Activated CD4-positive, alpha-beta memory T cell treated with anti-CD3 and anti-CD28 coated beads, Interleukin-2, amount 10 ng/mL, durations not matched to agents 7 days and 5 days (primary cell): ENCODE measurements around the gene ADAMTS15. TPM values are rescaled to one million over a fixed set of nuclear protein-coding genes. Genes with fewer than 3 reads are reported as not detected.

Source experiments
- CTCF ChIA-PET: fragments of 350-600 bp; sonication (Branson Sonifier 250); formaldehyde crosslinking; loops from one replicate; lab custom pipeline; 2021; ENCODE audit warnings: antibody characterized with exemption, inconsistent platforms; lab: Charles Lee
- POLR2A ChIA-PET: fragments of 350-600 bp; sonication (Branson Sonifier 250); formaldehyde crosslinking; loops from one replicate; lab custom pipeline; 2021; ENCODE audit warnings: antibody characterized with exemption; lab: Charles Lee
- DNase-seq: peaks from one replicate; pipeline ENCODE4 v3.0.0-alpha.2; 2020
- H3K27ac Mint-ChIP-seq: one replicate; pipeline ENCODE4 v1.8.0; 2021; ENCODE audit warnings: mild to moderate bottlenecking, mixed read lengths
- H3K27me3 Mint-ChIP-seq: one replicate; pipeline ENCODE4 v1.8.0; 2021; ENCODE audit warnings: mixed read lengths
- H3K36me3 Mint-ChIP-seq: one replicate; pipeline ENCODE4 v1.8.0; 2021; ENCODE audit warnings: low read depth, mixed read lengths
- H3K4me1 Mint-ChIP-seq: one replicate; pipeline ENCODE4 v1.8.0; 2021; ENCODE audit warnings: mixed read lengths
- H3K4me3 Mint-ChIP-seq: one replicate; pipeline ENCODE4 v1.8.0; 2021; ENCODE audit warnings: mild to moderate bottlenecking, mixed read lengths
- H3K9me3 Mint-ChIP-seq: one replicate; pipeline ENCODE4 v1.8.0; 2021; ENCODE audit warnings: mixed read lengths
- total RNA-seq, 2 experiments: library from RNA; stranded (reverse); gene quantifications; one replicate each; pipeline ENCODE4 v1.2.3, GENCODE V29; 2021

ADAMTS15 gene
- total RNA-seq, 2 experiments from 2014 or later, result not detected

DNA sequence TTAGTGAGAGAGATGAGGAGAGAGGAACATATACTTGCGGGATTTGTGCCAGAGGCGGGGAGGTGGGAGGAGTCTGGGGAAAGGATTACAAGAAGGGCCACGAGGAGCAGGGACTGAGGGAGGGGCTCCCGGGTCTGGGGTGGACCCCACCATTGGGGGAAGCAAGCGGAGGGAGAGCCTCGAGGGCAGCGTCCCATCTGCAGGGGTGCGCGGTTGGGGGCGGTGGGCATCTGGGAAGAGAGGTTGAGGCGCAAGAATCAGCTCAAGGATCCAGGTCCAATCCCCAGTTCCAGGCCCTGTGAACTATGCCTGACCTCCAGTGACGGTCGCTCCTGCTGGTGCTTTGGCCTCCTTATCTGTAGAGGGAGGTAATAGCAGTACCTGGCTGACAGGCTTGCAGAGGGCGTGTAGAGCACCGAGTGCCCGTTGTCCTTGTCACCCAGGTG, 38.0 kb downstream of the ADAMTS15 start:
- CTCF ChIA-PET, result no interaction called here
- Mint-ChIP-seq H3K36me3 (no peaks in the 10 kb centered on the region), H3K4me1 (peaks cover 2% of the 10 kb centered on the region), H3K4me3 (no peak overlapping the region), H3K27me3 (peaks cover 14% of the 10 kb centered on the region), H3K27ac (no peak overlapping the region), H3K9me3 (no peaks in the 10 kb centered on the region)
- POLR2A ChIA-PET, result interaction anchor here (0.9 kb wide), 1 partner anchor 89 kb away, joined by 3 read pairs; no protein-coding TSS in a partner anchor
- no peak for DNase-seq

- Mint-ChIP-seq H3K36me3 (no peaks in the 10 kb centered on the region), H3K27ac (no peak overlapping the region), H3K9me3 (no peaks in the 10 kb centered on the region), H3K4me1 (peaks cover 2% of the 10 kb centered on the region), H3K4me3 (no peak overlapping the region), H3K27me3 (peaks cover 19% of the 10 kb centered on the region)
- DNase-seq, result no peak
- CTCF ChIA-PET, result no interaction called here
- POLR2A ChIA-PET, result no interaction called here
Observed at GRCh38 chr11:130486987-130487923, 38.8 kb downstream of the ADAMTS15 start.

GRCh38 chr11:130487924-130488815, 39.7 kb downstream of the ADAMTS15 start:
- POLR2A ChIA-PET, result no interaction called here
- H3K36me3 Mint-ChIP-seq, result no peaks in the 10 kb centered on the region
- CTCF ChIA-PET, result no interaction called here
- H3K4me3 Mint-ChIP-seq, result no peak overlapping the region
- peaks cover 20% of the 10 kb centered on the region for H3K27me3 Mint-ChIP-seq
- DNase-seq, result no peak
- no peaks in the 10 kb centered on the region for H3K9me3 Mint-ChIP-seq
- H3K27ac Mint-ChIP-seq, result no peak overlapping the region
- peaks cover 2% of the 10 kb centered on the region for H3K4me1 Mint-ChIP-seq

DNA sequence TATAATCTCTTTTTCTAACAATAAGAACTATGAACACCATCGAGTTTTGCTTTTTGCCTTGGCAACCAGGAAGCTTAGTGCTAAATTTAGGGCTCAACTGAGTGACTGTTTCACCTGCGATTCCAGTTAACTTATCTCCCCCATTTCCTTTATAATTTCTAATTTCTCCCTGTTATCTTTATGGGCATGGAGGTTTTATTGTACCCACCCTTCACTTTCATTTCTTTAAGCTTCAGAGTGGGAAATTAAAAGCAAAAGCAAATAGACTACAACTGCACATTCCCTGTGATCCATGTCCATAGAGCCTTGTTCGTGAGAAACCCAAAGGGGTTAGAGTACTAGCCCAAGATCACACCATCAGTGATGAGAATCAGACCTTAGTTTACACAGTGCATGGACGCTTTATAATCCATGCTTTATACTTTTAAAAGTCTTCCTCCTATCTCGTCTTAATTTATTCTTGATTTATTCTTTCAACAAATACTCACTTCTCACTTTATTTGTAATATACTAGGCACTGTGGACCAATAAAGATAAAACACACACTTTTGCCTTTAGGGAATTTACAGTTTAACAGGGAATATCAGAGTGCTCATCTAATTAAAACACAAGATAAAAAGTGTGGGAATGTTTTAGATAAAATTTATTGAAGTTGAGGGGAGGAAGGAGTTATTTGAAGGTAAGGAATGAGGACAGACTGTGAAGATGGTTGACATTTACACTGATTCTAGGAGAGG, 40.6 kb downstream of the ADAMTS15 start:
- DNase-seq, result no peak
- CTCF ChIA-PET, result no interaction called here
- no peak overlapping the region for H3K4me3 Mint-ChIP-seq
- peaks cover 2% of the 10 kb centered on the region for H3K4me1 Mint-ChIP-seq
- POLR2A ChIA-PET, result no interaction called here
- no peaks in the 10 kb centered on the region for H3K36me3 Mint-ChIP-seq
- peaks cover 18% of the 10 kb centered on the region for H3K27me3 Mint-ChIP-seq
- no peaks in the 10 kb centered on the region for H3K9me3 Mint-ChIP-seq
- H3K27ac Mint-ChIP-seq, result no peak overlapping the region

GRCh38 chr11:130489716-130490115, 41.3 kb downstream of the ADAMTS15 start:
- DNase-seq, result no peak
- Mint-ChIP-seq H3K4me1 (peaks cover 2% of the 10 kb centered on the region), H3K27me3 (peaks cover 21% of the 10 kb centered on the region), H3K27ac (no peak overlapping the region), H3K36me3 (no peaks in the 10 kb centered on the region), H3K4me3 (no peak overlapping the region), H3K9me3 (no peaks in the 10 kb centered on the region)
- ChIA-PET POLR2A (no interaction called here), CTCF (no interaction called here)

GRCh38 chr11:130490682-130491449, 42.4 kb downstream of the ADAMTS15 start:
- peaks cover 25% of the 10 kb centered on the region for H3K27me3 Mint-ChIP-seq
- POLR2A ChIA-PET, result no interaction called here
- no peaks in the 10 kb centered on the region for H3K9me3 Mint-ChIP-seq
- H3K4me1 Mint-ChIP-seq, result peaks cover 2% of the 10 kb centered on the region
- H3K27ac Mint-ChIP-seq, result no peak overlapping the region
- no peak overlapping the region for H3K4me3 Mint-ChIP-seq
- H3K36me3 Mint-ChIP-seq, result no peaks in the 10 kb centered on the region
- CTCF ChIA-PET, result no interaction called here
- DNase-seq, result no peak

GRCh38 chr11:130498181-130498580, 49.7 kb downstream of the ADAMTS15 start:
- POLR2A ChIA-PET, result no interaction called here
- H3K27me3 Mint-ChIP-seq, result peaks cover 31% of the 10 kb centered on the region
- H3K9me3 Mint-ChIP-seq, result no peaks in the 10 kb centered on the region
- no peak for DNase-seq
- H3K36me3 Mint-ChIP-seq, result no peaks in the 10 kb centered on the region
- no peaks in the 10 kb centered on the region for H3K4me1 Mint-ChIP-seq
- H3K27ac Mint-ChIP-seq, result no peak overlapping the region
- CTCF ChIA-PET, result no interaction called here
- H3K4me3 Mint-ChIP-seq, result no peak overlapping the region

GRCh38 chr11:130499828-130500227, 51.4 kb downstream of the ADAMTS15 start:
- H3K27ac Mint-ChIP-seq, result no peak overlapping the region
- H3K27me3 Mint-ChIP-seq, result peaks cover 30% of the 10 kb centered on the region
- ChIA-PET POLR2A (no interaction called here), CTCF (no interaction called here)
- no peaks in the 10 kb centered on the region for H3K36me3 Mint-ChIP-seq
- H3K9me3 Mint-ChIP-seq, result no peaks in the 10 kb centered on the region
- DNase-seq, result no peak
- H3K4me1 Mint-ChIP-seq, result no peaks in the 10 kb centered on the region
- no peak overlapping the region for H3K4me3 Mint-ChIP-seq

GRCh38 chr11:130504317-130504716, 55.9 kb downstream of the ADAMTS15 start:
- POLR2A ChIA-PET, result no interaction called here
- H3K4me3 Mint-ChIP-seq, result no peak overlapping the region
- no peak for DNase-seq
- peaks cover 4% of the 10 kb centered on the region for H3K9me3 Mint-ChIP-seq
- no peak overlapping the region for H3K27ac Mint-ChIP-seq
- H3K36me3 Mint-ChIP-seq, result no peaks in the 10 kb centered on the region
- H3K27me3 Mint-ChIP-seq, result peaks cover 23% of the 10 kb centered on the region
- CTCF ChIA-PET, result no interaction called here
- no peaks in the 10 kb centered on the region for H3K4me1 Mint-ChIP-seq

DNA sequence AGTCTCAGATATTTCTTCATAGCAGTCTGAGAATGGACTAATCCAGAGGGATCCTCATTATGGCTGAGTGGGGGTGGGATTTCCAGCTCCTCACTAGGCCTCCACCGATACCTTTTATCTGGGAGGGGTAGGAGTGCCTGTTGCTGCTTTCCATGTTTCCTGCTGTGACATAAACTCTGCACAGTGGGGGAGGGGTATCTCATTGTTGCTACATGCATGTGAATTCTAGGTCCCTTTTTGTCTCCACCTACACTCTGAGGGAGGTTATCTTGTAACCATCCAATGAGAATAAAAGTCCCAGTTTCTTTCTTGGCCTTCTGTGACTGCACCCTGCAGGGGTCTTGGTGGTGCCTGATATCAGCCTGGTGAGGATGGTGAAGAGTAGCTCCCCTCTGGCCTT, 60.5 kb downstream of the ADAMTS15 start:
- peaks cover 9% of the 10 kb centered on the region for H3K27me3 Mint-ChIP-seq
- peaks cover 4% of the 10 kb centered on the region for H3K9me3 Mint-ChIP-seq
- H3K36me3 Mint-ChIP-seq, result no peaks in the 10 kb centered on the region
- ChIA-PET CTCF (no interaction called here), POLR2A (no interaction called here)
- no peak for DNase-seq
- H3K4me1 Mint-ChIP-seq, result no peaks in the 10 kb centered on the region
- H3K27ac Mint-ChIP-seq, result no peak overlapping the region
- H3K4me3 Mint-ChIP-seq, result no peak overlapping the region

DNA sequence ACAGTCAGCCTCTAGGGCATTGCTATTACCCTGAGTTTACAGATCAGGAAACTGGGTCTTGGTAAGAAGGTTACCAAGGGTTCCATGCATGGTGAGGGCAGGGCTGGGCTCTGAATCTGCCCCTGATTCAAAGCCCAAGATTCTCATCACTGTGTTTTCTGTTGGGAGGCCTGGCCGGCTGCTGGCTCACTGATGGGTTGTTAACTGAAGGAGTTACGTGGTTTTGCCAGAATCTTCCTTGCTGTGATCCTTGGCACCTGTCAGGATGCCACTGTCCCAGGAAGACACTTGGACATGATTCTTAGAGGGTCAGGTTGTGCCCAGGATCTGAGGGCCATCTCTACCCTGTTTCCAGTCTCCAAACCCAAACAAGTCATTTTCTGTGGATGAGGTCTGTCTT, 61.5 kb downstream of the ADAMTS15 start:
- Mint-ChIP-seq H3K36me3 (no peaks in the 10 kb centered on the region), H3K9me3 (peaks cover 4% of the 10 kb centered on the region), H3K4me3 (no peak overlapping the region), H3K27ac (no peak overlapping the region), H3K4me1 (no peaks in the 10 kb centered on the region), H3K27me3 (peaks cover 9% of the 10 kb centered on the region)
- ChIA-PET POLR2A (no interaction called here), CTCF (no interaction called here)
- DNase-seq, result no peak

- Mint-ChIP-seq H3K4me1 (no peaks in the 10 kb centered on the region), H3K36me3 (no peaks in the 10 kb centered on the region), H3K9me3 (peaks cover 4% of the 10 kb centered on the region), H3K27ac (no peak overlapping the region), H3K4me3 (no peak overlapping the region), H3K27me3 (peaks cover 9% of the 10 kb centered on the region)
- ChIA-PET POLR2A (no interaction called here), CTCF (no interaction called here)
- DNase-seq, result no peak
Observed at GRCh38 chr11:130510407-130511006, 62.1 kb downstream of the ADAMTS15 start.
